ENCODE measurements around the gene GFOD1. TPM values are rescaled to one million over a fixed set of nuclear protein-coding genes. Genes with fewer than 3 reads are reported as not detected.
A peak's percentile ranks its signal among the peaks of the same experiment; 100 is the strongest.

GFOD1 gene
- total RNA-seq, 1 experiment from 2014 or later = 6.1 TPM

DNA sequence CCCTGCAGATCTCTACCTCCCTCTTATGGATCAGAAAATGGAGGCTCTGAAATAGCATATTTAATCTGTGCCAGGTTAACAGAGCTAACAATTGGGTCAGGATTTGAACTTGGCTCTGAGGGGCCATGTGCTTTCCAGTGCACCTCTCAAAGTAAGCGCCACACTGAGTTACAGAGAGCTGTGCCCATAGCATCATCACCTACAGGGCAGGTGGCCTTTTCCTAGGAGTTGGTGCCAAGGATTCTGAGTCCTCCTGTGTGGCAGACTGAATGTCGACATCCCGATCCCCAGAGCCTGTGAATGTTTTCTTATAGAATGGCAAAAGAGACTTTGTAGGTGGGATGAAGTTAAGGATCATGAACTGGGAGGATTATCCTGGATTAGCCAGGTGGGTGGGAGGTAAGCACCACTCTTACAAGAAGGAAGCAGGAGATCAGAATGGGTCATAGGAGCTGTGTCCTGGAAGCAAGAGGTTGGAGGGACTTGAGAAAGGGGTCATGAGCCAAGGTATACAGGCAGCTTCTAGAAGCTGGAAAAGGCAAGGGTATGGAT, 91.1 kb downstream of the GFOD1 start:
- TF ChIP-seq, protein P1, sequence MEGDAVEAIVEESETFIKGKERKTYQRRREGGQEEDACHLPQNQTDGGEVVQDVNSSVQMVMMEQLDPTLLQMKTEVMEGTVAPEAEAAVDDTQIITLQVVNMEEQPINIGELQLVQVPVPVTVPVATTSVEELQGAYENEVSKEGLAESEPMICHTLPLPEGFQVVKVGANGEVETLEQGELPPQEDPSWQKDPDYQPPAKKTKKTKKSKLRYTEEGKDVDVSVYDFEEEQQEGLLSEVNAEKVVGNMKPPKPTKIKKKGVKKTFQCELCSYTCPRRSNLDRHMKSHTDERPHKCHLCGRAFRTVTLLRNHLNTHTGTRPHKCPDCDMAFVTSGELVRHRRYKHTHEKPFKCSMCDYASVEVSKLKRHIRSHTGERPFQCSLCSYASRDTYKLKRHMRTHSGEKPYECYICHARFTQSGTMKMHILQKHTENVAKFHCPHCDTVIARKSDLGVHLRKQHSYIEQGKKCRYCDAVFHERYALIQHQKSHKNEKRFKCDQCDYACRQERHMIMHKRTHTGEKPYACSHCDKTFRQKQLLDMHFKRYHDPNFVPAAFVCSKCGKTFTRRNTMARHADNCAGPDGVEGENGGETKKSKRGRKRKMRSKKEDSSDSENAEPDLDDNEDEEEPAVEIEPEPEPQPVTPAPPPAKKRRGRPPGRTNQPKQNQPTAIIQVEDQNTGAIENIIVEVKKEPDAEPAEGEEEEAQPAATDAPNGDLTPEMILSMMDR (conservative IDR thresholded peaks at IDR 0.05) = no peak
- no peaks in the 10 kb centered on the region for H3K36me3 Mint-ChIP-seq (ENCODE audit: insufficient read depth in 1 of 3, low read depth in 3 of 3)
- Histone ChIP-seq H2BK15ac (ENCODE audit: low read depth, low read length) (no peak overlapping the region), H4K20me1 (ENCODE audit: control insufficient read depth, insufficient read depth, insufficient read length) (no peaks in the 10 kb centered on the region), H3K4me1 (ENCODE audit: insufficient read depth, low read length) (peaks cover 2% of the 10 kb centered on the region; the same call in 1 of the 2 replicates), H4K8ac (replicated peaks; ENCODE audit: insufficient read length, low read depth, low read length) (no peak overlapping the region), H3K23ac (ENCODE audit: insufficient read length, low read depth, low read length) (no peak overlapping the region), H3K4ac (ENCODE audit: low read depth, low read length) (no peak overlapping the region), H2BK5ac (ENCODE audit: insufficient read length, low read length) (no peak overlapping the region), H3T11ph (ENCODE audit: low read length) (no peak overlapping the region), H3K23me2 (ENCODE audit: insufficient read length, low read depth, low read length, poor library complexity, severe bottlenecking) (no peaks in the 10 kb centered on the region), H2AK5ac (ENCODE audit: insufficient read length, low read length) (no peak overlapping the region), H3K9me3 (ENCODE audit: control insufficient read depth, low read depth, low read length) (no peaks in the 10 kb centered on the region), H3K9ac (ENCODE audit: extremely low read depth, insufficient read length, low read length) (no peak overlapping the region), H3K4me2 (ENCODE audit: insufficient read depth, insufficient read length, low read length) (no peak overlapping the region), H3K56ac (ENCODE audit: insufficient read length, low read depth, low read length) (no peak overlapping the region), H3K18ac (ENCODE audit: insufficient read length, low read depth, low read length) (no peak overlapping the region), H2AFZ (ENCODE audit: low read length) (no peak overlapping the region), H3K79me2 (ENCODE audit: insufficient read depth, low read length) (no peaks in the 10 kb centered on the region; the same call in 1 of the 2 replicates), H4K91ac (ENCODE audit: insufficient read length, low read depth, low read length) (no peak overlapping the region), H3K14ac (ENCODE audit: insufficient read depth, low read length) (no peak overlapping the region), H2BK20ac (ENCODE audit: low read depth, low read length, poor library complexity, severe bottlenecking) (no peak overlapping the region), H2BK120ac (ENCODE audit: low read depth, low read length, poor library complexity, severe bottlenecking) (no peak overlapping the region), H3K79me1 (ENCODE audit: insufficient read depth, low read depth, low read length, poor library complexity, severe bottlenecking) (no peaks in the 10 kb centered on the region), H4K5ac (ENCODE audit: insufficient read length, low read depth, low read length) (no peak overlapping the region), H3K27me3 (ENCODE audit: insufficient read depth, low read length) (no peaks in the 10 kb centered on the region), H2BK12ac (ENCODE audit: insufficient read length, low read depth, low read length) (no peak overlapping the region), H3K27ac (ENCODE audit: insufficient read length, low read depth, low read length) (no peak overlapping the region)
- no peak overlapping the region for H3K4me3 Mint-ChIP-seq
- no CpG with 5 or more reads among the region's 3 CpGs for WGBS (ENCODE audit: extremely low coverage, insufficient read length, low lambda C conversion rate)
- no peaks in the 10 kb centered on the region for H3K9me3 Mint-ChIP-seq
- H3K27me3 Mint-ChIP-seq (ENCODE audit: low read depth) = no peaks in the 10 kb centered on the region
- H3K27ac Mint-ChIP-seq = peak overlapping the region in 1 of 3 experiments; percentile 59; a peak in 1 of 7 replicates
- DNase-seq = no peak
- H3K4me1 Mint-ChIP-seq = peaks cover 21 to 27% of the 10 kb centered on the region in 2 experiments
